ENCODE data around the gene OPTC. TPM values are rescaled to one million over a fixed set of nuclear protein-coding genes. Genes with fewer than 3 reads are reported as not detected.

The OPTC gene
- total RNA-seq, 2 experiments from 2014 or later: not detected

Other genes with a start within 250 kb of the OPTC start
- 10 to 100 TPM; 90.3 to 99.8 TPM for gene BTG2, start 188.6 kb upstream of the OPTC start, total RNA-seq
- gene FMOD, start 143.0 kb upstream of the OPTC start, total RNA-seq: not detected
- not detected for gene PRELP, start 18.3 kb upstream of the OPTC start, total RNA-seq
- 10 to 100 TPM; 64.5 to 67.2 TPM for gene ATP2B4, start 132.7 kb downstream of the OPTC start, total RNA-seq